HEK293T (cell line): ENCODE data around the gene SMOC2.
"Not testable (repeated sequence)": the region's sequence is repeated elsewhere in the genome, so short reads cannot be mapped to it uniquely, and the experiment has no call there.

ENCODE experiments used
- CTCF ChIA-PET: fragments of 350-600 bp; formaldehyde crosslinking; extraction: SDS; loops from one replicate; lab custom pipeline; 2021; ENCODE audit warnings: antibody characterized with exemption, inconsistent platforms; lab: Yijun Ruan, JAX
- POLR2A ChIA-PET: fragments of 350-600 bp; formaldehyde crosslinking; extraction: SDS; loops from one replicate; lab custom pipeline; 2020; ENCODE audit warnings: antibody characterized with exemption, inconsistent platforms; lab: Yijun Ruan, JAX
- DNase-seq: peaks from one replicate; pipeline ENCODE4 v3.0.0; 2012; ENCODE audit warnings: mixed read lengths; ENCODE audit errors: extremely low spot score
- ARNT ChIP-seq: fragments of 450-650 bp; IDR thresholded peaks from 2 replicates; pipeline ENCODE4 v1.6.1; 2017; ENCODE audit warnings: mild to moderate bottlenecking
- BHLHE40 ChIP-seq: fragments of 450-650 bp; IDR thresholded peaks from 2 replicates; pipeline ENCODE4 v1.6.1; 2016; ENCODE audit warnings: mild to moderate bottlenecking, moderate library complexity, borderline replicate concordance
- CTBP1 ChIP-seq: fragments of 450-650 bp; IDR thresholded peaks from 2 replicates; pipeline ENCODE4 v1.6.1; 2016; ENCODE audit warnings: borderline replicate concordance
- ELF4 ChIP-seq: fragments of 450-650 bp; IDR thresholded peaks from 2 replicates; pipeline ENCODE4 v1.6.1; 2017; ENCODE audit warnings: antibody characterized with exemption
- FOXA1 ChIP-seq: fragments of 450-650 bp; IDR thresholded peaks from 2 replicates; pipeline ENCODE4 v1.6.1; 2016; ENCODE audit warnings: mild to moderate bottlenecking
- FOXK2 ChIP-seq: fragments of 450-650 bp; IDR thresholded peaks from 2 replicates; pipeline ENCODE4 v1.6.1; 2016; ENCODE audit warnings: mild to moderate bottlenecking
- FOXM1 ChIP-seq: fragments of 450-650 bp; IDR thresholded peaks from 2 replicates; pipeline ENCODE4 v1.6.1; 2017; ENCODE audit warnings: mild to moderate bottlenecking, borderline replicate concordance
- HDGF ChIP-seq: fragments of 450-650 bp; IDR thresholded peaks from 2 replicates; pipeline ENCODE4 v1.6.1; 2017; ENCODE audit warnings: antibody characterized with exemption, borderline replicate concordance
- L3MBTL2 ChIP-seq: fragments of 450-650 bp; conservative IDR thresholded peaks from 2 replicates; pipeline ENCODE4 v1.6.1; 2016; ENCODE audit warnings: mild to moderate bottlenecking
- LEF1 ChIP-seq: fragments of 450-650 bp; IDR thresholded peaks from 2 replicates; pipeline ENCODE4 v1.6.1; 2017; ENCODE audit warnings: mild to moderate bottlenecking, borderline replicate concordance
- NFRKB ChIP-seq: fragments of 450-650 bp; IDR thresholded peaks from 2 replicates; pipeline ENCODE4 v1.6.1; 2016; ENCODE audit warnings: mild to moderate bottlenecking, moderate library complexity
- SP1 ChIP-seq: fragments of 450-650 bp; IDR thresholded peaks from 2 replicates; pipeline ENCODE4 v1.6.1; 2017
- SUZ12 ChIP-seq: fragments of 450-650 bp; IDR thresholded peaks from 2 replicates; pipeline ENCODE4 v1.6.1; 2016; ENCODE audit warnings: mild to moderate bottlenecking
- TARDBP ChIP-seq: fragments of 450-650 bp; IDR thresholded peaks from 2 replicates; pipeline ENCODE4 v1.6.1; 2016
- ZNF384 ChIP-seq: fragments of 450-650 bp; IDR thresholded peaks from 2 replicates; pipeline ENCODE4 v1.6.1; 2016
- TF ChIP-seq, protein P1 (sequence below): fragments of 450-650 bp; IDR thresholded peaks from 2 replicates; pipeline ENCODE4 v1.6.1; 2016

Gene SMOC2

DNA sequence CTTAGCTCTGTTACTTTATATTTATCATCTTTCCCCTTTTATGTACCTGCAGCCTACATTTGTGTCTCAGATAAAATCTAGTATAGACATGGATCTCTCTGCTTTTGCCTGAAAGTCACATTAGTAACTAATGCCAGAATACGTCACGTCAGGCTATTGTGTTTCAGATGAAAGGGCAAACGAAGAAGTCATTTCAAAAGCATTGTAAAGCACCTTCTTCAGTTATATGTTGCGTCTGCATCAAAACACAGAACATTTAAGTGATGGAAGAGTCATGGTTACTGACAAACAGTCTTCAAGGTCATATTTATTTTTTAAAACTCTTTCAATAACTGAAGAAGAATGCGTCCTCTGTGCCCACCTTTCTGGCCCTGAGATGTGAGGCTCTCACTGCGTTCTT lies 119.1 kb downstream of the SMOC2 start:
- POLR2A ChIA-PET = no interaction called here
- CTCF ChIA-PET = no interaction called here
- TF ChIP-seq CTBP1 (no peak), FOXA1 (no peak), FOXM1 (no peak), ARNT (no peak), BHLHE40 (no peak), TARDBP (no peak), FOXK2 (no peak), HDGF (no peak), SUZ12 (no peak), SP1 (no peak), LEF1 (no peak), L3MBTL2 (no peak), NFRKB (no peak)
- no peak for DNase-seq

DNA sequence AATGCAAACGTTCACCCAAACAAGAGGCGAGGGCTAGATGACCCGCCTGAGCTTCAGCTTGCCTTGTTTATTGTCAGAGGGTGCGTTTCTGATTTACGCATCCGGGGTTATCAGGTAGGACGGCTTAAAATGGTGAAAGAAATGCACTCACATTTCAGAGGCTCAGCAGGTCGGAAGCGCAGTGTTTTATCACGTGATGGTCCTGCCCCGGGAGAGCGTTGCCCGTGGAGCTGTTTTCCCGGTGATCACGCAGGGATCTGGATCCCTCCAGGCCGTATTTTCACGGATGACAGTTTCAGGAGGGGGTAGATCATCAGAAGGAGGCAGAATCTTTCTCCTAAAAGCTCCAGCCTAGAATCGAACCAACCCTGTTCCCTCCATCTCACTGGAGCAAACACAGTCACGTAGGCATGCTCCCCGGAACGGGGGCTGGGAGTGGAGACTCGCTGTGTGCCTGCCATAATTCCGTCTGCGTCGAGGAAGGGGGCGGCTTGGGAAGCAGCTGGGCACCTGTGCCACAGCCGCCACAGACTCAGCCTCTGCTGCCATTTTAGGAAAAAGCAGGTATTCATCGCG lies 121.7 kb downstream of the SMOC2 start:
- POLR2A ChIA-PET = no interaction called here

DNA sequence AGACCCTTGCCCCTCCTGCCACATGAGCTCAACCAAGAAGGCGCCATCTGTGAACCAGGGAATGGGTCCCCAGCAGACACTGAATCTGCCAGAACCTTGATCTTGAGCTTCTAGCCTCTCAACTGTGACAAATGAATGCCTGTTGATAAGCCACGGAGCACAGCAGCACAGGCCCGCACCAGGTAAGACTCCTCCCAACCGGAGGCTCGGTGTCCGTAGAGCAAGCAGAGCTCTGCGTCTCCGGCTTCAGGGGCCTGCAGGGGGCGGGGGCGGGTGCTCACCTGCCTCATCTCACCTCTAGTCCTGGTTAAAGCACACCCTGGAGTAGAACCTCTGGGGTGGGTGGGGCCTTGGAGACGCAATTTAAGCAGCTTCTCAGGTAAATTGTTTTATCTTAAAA lies 122.7 kb downstream of the SMOC2 start:
- POLR2A ChIA-PET = no interaction called here
- TF ChIP-seq FOXM1 (no peak), SP1 (no peak), HDGF (no peak), FOXA1 (no peak), FOXK2 (no peak), LEF1 (no peak), ARNT (no peak), TARDBP (no peak), L3MBTL2 (no peak), ELF4 (no peak), NFRKB (no peak), BHLHE40 (no peak), ZNF384 (no peak), SUZ12 (no peak), CTBP1 (no peak)
- TF ChIP-seq, protein P1, sequence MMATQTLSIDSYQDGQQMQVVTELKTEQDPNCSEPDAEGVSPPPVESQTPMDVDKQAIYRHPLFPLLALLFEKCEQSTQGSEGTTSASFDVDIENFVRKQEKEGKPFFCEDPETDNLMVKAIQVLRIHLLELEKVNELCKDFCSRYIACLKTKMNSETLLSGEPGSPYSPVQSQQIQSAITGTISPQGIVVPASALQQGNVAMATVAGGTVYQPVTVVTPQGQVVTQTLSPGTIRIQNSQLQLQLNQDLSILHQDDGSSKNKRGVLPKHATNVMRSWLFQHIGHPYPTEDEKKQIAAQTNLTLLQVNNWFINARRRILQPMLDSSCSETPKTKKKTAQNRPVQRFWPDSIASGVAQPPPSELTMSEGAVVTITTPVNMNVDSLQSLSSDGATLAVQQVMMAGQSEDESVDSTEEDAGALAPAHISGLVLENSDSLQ = no peak
- DNase-seq = no peak
- CTCF ChIA-PET = no interaction called here

More for the DNA sequence above, 121.7 kb downstream of the SMOC2 start:
- CTCF ChIA-PET = interaction anchor here (0.6 kb wide), 1 partner anchor 136 kb away, joined by 3 read pairs; no protein-coding TSS in a partner anchor
- no peak for DNase-seq
- TF ChIP-seq LEF1 (no peak), ZNF384 (no peak)

DNA sequence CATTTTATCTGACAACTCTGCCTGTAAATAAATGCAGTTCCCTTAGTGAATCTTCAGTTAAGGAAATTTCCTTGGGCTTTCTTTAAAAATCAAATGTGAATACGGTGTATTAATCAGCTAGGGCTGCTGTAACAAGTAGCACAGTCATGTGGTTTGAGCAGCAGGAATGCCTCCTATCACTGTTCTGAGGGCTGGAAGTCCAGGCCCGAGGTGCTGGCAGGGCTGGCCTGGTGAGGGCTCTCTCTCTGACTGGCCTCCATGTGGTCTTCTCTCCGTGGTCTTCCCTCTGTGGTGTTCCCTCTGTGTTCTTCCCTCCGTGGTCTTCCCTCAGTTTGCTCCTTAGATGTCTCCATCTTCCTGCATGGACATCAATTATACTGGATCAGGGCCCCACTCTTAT lies 124.1 kb downstream of the SMOC2 start:
- ChIA-PET POLR2A (no interaction called here), CTCF (no interaction called here)
- TF ChIP-seq CTBP1 = no peak
- TF ChIP-seq, protein P1 = no peak
- no peak for TF ChIP-seq ELF4
- TF ChIP-seq FOXK2 = no peak
- TF ChIP-seq TARDBP = no peak
- TF ChIP-seq BHLHE40 = no peak

DNA sequence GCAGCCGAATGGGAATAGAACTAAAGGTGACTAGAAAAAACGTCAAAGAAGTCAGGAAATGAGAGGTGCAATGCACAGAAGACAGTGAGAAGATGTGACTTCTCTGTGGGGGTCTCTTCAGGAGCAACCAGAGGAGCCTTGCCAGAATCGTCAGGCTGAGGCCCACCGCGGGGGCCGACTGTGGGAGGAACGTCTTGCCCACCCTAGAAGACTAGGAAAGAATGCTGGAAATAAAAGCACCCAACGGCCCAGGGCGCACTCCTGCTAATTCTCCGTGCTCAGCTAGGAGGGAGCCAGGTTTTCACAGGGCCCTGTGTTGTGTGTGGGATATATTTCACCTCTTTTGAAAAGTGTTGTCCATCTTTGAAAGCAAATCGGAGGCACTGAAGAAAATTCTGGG lies 129.2 kb downstream of the SMOC2 start:
- no peak for DNase-seq
- TF ChIP-seq NFRKB (no peak), FOXK2 (no peak), FOXA1 (no peak)
- POLR2A ChIA-PET = no interaction called here
- CTCF ChIA-PET = no interaction called here

More for the DNA sequence above, 124.1 kb downstream of the SMOC2 start:
- DNase-seq = no peak

DNA sequence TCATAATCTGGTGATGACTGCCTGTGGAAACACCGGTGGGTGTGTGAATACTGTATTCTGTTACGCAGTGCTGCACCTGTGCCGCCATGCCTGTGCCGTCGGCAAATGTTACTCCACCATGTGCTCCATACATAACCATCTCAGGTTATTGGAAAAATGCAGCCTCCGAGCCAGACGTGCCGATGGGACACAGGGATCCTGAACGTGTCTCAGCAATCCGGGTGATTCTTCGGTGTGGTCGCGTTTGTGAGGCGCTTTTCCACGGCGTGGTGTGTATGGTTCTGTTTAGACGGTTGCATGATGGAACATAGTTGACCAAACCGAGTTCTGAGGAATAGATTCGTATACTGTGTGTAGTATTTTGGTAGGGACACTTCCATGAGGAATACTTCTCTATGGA lies 130.3 kb downstream of the SMOC2 start:
- POLR2A ChIA-PET = no interaction called here
- CTCF ChIA-PET = no interaction called here
- TF ChIP-seq FOXK2 = no peak
- TF ChIP-seq BHLHE40 = no peak
- no peak for TF ChIP-seq CTBP1
- no peak for TF ChIP-seq NFRKB
- no peak for TF ChIP-seq TARDBP
- TF ChIP-seq SP1 = no peak
- TF ChIP-seq L3MBTL2 = no peak
- TF ChIP-seq, protein P1 = no peak
- no peak for TF ChIP-seq ZNF384
- no peak for TF ChIP-seq HDGF
- TF ChIP-seq LEF1 = no peak
- no peak for TF ChIP-seq FOXA1
- TF ChIP-seq FOXM1 = no peak
- no peak for TF ChIP-seq ELF4
- DNase-seq = no peak

DNA sequence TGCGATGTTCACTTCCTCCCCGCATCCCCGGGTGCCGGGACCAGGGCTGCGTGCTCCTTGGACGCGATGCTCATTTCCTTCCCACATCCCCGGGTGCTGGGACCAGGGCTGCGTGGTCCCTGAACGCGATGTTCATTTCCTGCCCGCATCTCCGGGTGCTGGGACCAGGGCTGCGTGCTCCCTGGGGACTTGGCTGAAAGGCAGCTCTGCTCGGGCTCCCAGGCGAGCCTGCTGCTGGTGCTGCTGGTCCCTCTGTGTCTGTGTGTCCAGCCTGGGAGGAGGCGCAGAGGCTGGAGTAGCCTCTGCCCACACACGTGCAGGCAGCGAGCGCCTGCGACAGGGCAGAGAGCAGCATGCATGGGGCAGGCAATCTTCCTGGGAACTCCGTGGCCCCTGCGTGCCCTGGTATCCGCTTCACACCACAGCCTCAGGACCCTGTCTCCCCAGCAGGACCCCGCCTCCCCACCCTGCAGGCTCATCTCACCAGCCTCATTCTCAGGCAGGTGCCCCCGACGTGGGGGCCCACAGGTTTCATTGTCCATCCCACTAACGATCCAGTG lies 132.4 kb downstream of the SMOC2 start:
- DNase-seq, POLR2A ChIA-PET, CTCF ChIA-PET: not testable (repeated sequence)
